CD4-positive, alpha-beta memory T cell (primary cell): ENCODE data around the gene THSD7A. TPM values are rescaled to one million over a fixed set of nuclear protein-coding genes. Genes with fewer than 3 reads are reported as not detected.

ENCODE experiments used
- CTCF ChIA-PET: fragments of 350-600 bp; sonication (Branson Sonifier 250); formaldehyde crosslinking; loops from one replicate; lab custom pipeline; 2021; ENCODE audit warnings: inconsistent platforms; ENCODE audit not compliant: partially characterized antibody; lab: Charles Lee
- POLR2A ChIA-PET: fragments of 350-600 bp; sonication (Branson Sonifier 250); formaldehyde crosslinking; loops from one replicate; lab custom pipeline; 2021; ENCODE audit not compliant: partially characterized antibody; lab: Charles Lee
- DNase-seq, 5 donors: peaks; one replicate each; pipeline versions ENCODE4 v3.0.0 to v3.0.0-alpha.2; 2020 to 2022; ENCODE audit warnings: mixed read lengths in 1 of 5
- H3K27ac ChIP-seq: one replicate; pipeline ENCODE4 v1.7.0; 2013; ENCODE audit warnings: low read depth, low read length
- H3K27me3 ChIP-seq: 2 replicates; pipeline ENCODE4 v1.7.0; 2013; ENCODE audit warnings: mild to moderate bottlenecking, low read length, moderate library complexity; ENCODE audit not compliant: insufficient read depth
- H3K36me3 ChIP-seq: 2 replicates; pipeline ENCODE4 v1.7.0; 2013; ENCODE audit warnings: mild to moderate bottlenecking, low read length, moderate library complexity; ENCODE audit not compliant: insufficient read depth
- H3K4me1 ChIP-seq: 2 replicates; pipeline ENCODE4 v1.7.0; 2013; ENCODE audit warnings: mild to moderate bottlenecking, low read length, moderate library complexity; ENCODE audit not compliant: insufficient read depth
- H3K4me3 ChIP-seq, 2 donors: one replicate each; pipeline ENCODE4 v1.7.0; 2013; ENCODE audit warnings: low read length in 2 of 2, mild to moderate bottlenecking in 1 of 2
- H3K9me3 ChIP-seq, 2 donors: one replicate each; pipeline ENCODE4 v1.7.0; 2013; ENCODE audit warnings: low read length in 2 of 2, control low read depth in 1 of 2; ENCODE audit not compliant: control insufficient read depth in 1 of 2
- H3K27ac Mint-ChIP-seq, 7 donors: one replicate each; pipeline ENCODE4 v1.8.0; 2020 to 2021; ENCODE audit warnings: mixed read lengths in 7 of 7, mild to moderate bottlenecking in 6 of 7, inconsistent platforms in 3 of 7, moderate library complexity in 3 of 7
- H3K27me3 Mint-ChIP-seq, 2 donors: one replicate each; pipeline ENCODE4 v1.8.0; 2020 to 2021; ENCODE audit warnings: mixed read lengths in 2 of 2
- H3K36me3 Mint-ChIP-seq, 2 donors: one replicate each; pipeline ENCODE4 v1.8.0; 2020 to 2021; ENCODE audit warnings: mixed read lengths in 2 of 2, inconsistent platforms in 1 of 2, mild to moderate bottlenecking in 1 of 2
- H3K4me1 Mint-ChIP-seq, 4 donors: one replicate each; pipeline ENCODE4 v1.8.0; 2020 to 2021; ENCODE audit warnings: mixed read lengths in 4 of 4, mild to moderate bottlenecking in 1 of 4
- H3K4me3 Mint-ChIP-seq, 8 donors: one replicate each; pipeline ENCODE4 v1.8.0; 2020 to 2021; ENCODE audit warnings: mixed read lengths in 8 of 8, mild to moderate bottlenecking in 7 of 8, moderate library complexity in 6 of 8, inconsistent platforms in 3 of 8
- H3K9me3 Mint-ChIP-seq, 8 donors: one replicate each; pipeline ENCODE4 v1.8.0; 2020 to 2021; ENCODE audit warnings: mixed read lengths in 8 of 8, mild to moderate bottlenecking in 5 of 8, inconsistent platforms in 3 of 8, moderate library complexity in 1 of 8
- intact Hi-C: fragments of 100-400 bp; cut with micrococcal nuclease; formaldehyde crosslinking; loops from one replicate; pipeline ENCODE4 v1.15.1; 2023
- polyA plus RNA-seq, 2 donors: library from polyadenylated mRNA; unstranded; fragments of 300-500 nt; fragmentation: Illumina TruSeq; gene quantifications; one replicate each; pipeline ENCODE4 v1.2.3, GENCODE V29; 2021
- total RNA-seq, 2 experiments: library from RNA; stranded (reverse); gene quantifications; one replicate each; pipeline ENCODE4 v1.2.3, GENCODE V29; 2021

THSD7A gene
- total and polyA plus RNA-seq, 4 experiments from 2014 or later = not detected

DNA sequence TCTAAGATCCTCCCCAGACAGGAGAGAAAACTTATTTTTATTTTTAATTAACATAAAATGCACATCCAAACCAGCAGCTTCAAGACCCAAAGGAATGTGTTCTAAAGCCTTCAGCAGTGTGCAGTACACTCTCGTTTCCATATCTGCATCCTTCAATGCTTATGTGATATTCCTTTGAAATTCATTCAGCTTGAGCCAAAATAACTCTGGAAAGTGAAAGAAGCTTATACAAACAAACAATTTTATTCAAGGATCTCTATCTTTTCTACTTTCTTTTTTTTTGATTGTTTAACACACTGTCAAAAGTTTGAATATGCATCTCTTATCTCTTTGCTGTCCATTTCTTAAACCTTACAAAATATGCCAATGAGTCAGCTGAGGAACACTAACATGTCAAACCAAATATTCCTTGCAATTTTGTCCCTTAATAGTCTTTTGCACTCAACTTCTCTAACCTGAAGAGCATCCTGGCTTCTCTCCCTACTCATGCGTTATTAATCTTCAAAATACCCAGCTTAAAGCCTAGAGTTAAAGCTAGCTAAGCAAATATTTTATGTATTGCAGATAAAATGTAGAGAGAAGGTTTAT is 124.3 kb downstream of the THSD7A start:
- H3K27ac Mint-ChIP-seq = no peak overlapping the region
- Histone ChIP-seq H3K27ac (no peak overlapping the region), H3K36me3 (no peaks in the 10 kb centered on the region), H3K4me1 (no peaks in the 10 kb centered on the region), H3K9me3 (no peaks in the 10 kb centered on the region), H3K27me3 (no peaks in the 10 kb centered on the region), H3K4me3 (no peak overlapping the region)
- ChIA-PET CTCF (no interaction called here), POLR2A (no interaction called here)
- no peaks in the 10 kb centered on the region for H3K4me1 Mint-ChIP-seq
- no peak overlapping the region for H3K4me3 Mint-ChIP-seq
- no peaks in the 10 kb centered on the region for H3K27me3 Mint-ChIP-seq
- H3K36me3 Mint-ChIP-seq = no peaks in the 10 kb centered on the region
- DNase-seq = no peak
- intact Hi-C loops = no loop called here
- H3K9me3 Mint-ChIP-seq = no peaks in the 10 kb centered on the region

DNA sequence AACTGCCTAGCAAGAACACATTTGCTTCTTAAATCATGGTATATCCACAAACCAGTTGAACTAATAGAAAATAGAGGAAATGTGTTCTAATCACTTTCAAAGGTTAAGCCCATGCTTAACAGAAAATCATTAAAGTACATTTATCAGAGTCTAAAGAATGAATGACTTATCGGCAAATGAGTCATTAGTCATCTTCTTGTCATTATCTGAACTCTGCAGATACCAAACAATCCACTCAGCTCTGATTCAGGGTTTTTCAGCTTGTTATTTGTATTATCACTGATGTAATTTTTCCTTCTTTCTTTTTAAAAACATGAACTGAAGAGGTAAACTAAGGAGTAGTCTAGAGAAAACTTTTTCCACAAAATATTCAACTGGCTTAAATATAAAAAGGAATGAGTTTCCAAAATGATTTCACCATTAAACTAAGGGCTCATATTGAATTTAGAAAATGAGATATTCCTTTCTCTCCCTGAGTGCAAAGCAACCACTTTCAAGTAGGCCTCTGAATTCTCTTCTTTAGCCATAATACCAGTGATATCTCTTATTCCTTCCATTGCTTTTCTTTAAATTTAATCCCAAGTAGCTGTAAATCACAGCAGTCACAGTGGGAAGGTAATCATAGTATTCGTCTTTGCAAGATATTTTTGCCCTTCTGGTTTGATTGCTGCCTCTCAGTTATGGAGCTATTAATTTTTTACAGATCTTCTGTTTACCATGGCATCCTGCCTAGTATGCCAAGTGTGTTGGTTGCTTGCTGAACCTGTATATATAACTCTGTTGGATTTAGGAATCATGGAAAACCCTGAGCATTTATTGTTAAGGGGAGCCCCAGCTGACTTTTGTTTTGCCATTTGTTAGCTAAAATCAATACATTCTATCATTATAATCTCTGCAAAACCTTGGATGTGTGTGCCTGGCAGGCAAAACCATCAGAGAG is 125.1 kb downstream of the THSD7A start:
- no peaks in the 10 kb centered on the region for H3K36me3 Mint-ChIP-seq
- intact Hi-C loops = no loop called here
- Histone ChIP-seq H3K4me1 (no peaks in the 10 kb centered on the region), H3K9me3 (no peaks in the 10 kb centered on the region), H3K4me3 (no peak overlapping the region), H3K36me3 (no peaks in the 10 kb centered on the region), H3K27ac (no peak overlapping the region), H3K27me3 (no peaks in the 10 kb centered on the region)
- no peaks in the 10 kb centered on the region for H3K9me3 Mint-ChIP-seq
- ChIA-PET CTCF (no interaction called here), POLR2A (no interaction called here)
- no peak overlapping the region for H3K27ac Mint-ChIP-seq
- no peaks in the 10 kb centered on the region for H3K4me1 Mint-ChIP-seq
- no peak for DNase-seq
- no peak overlapping the region for H3K4me3 Mint-ChIP-seq
- H3K27me3 Mint-ChIP-seq = no peaks in the 10 kb centered on the region

DNA sequence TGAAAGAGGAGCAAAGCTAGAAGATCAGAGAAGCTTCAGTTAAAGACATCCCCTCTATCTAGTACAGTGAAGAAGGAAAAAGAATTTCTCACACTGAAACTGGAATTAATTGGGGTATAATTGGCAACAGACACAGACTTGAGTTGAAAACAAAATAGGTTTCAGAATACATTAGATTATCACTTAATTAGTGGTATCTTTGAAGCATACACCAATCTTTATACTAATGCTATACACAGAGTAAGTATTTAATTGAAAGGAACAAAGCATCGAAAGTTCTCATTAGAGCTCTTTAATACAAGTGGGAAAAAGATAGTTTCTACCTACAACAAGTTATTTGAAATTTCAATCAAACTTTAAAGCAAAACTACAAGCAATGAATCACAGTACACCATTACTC is 128.2 kb downstream of the THSD7A start:
- CTCF ChIA-PET = no interaction called here
- Histone ChIP-seq H3K4me1 (no peaks in the 10 kb centered on the region), H3K9me3 (no peaks in the 10 kb centered on the region), H3K4me3 (no peak overlapping the region), H3K27me3 (no peaks in the 10 kb centered on the region), H3K36me3 (no peaks in the 10 kb centered on the region), H3K27ac (no peak overlapping the region)
- no peaks in the 10 kb centered on the region for H3K36me3 Mint-ChIP-seq
- DNase-seq = no peak
- H3K27ac Mint-ChIP-seq = no peak overlapping the region
- H3K9me3 Mint-ChIP-seq = no peaks in the 10 kb centered on the region
- H3K27me3 Mint-ChIP-seq = no peaks in the 10 kb centered on the region
- POLR2A ChIA-PET = no interaction called here
- no peaks in the 10 kb centered on the region for H3K4me1 Mint-ChIP-seq
- H3K4me3 Mint-ChIP-seq = no peak overlapping the region
- intact Hi-C loops = no loop called here

GRCh38 chr7:11702938-11703337 is 129.1 kb downstream of the THSD7A start:
- POLR2A ChIA-PET = no interaction called here

DNA sequence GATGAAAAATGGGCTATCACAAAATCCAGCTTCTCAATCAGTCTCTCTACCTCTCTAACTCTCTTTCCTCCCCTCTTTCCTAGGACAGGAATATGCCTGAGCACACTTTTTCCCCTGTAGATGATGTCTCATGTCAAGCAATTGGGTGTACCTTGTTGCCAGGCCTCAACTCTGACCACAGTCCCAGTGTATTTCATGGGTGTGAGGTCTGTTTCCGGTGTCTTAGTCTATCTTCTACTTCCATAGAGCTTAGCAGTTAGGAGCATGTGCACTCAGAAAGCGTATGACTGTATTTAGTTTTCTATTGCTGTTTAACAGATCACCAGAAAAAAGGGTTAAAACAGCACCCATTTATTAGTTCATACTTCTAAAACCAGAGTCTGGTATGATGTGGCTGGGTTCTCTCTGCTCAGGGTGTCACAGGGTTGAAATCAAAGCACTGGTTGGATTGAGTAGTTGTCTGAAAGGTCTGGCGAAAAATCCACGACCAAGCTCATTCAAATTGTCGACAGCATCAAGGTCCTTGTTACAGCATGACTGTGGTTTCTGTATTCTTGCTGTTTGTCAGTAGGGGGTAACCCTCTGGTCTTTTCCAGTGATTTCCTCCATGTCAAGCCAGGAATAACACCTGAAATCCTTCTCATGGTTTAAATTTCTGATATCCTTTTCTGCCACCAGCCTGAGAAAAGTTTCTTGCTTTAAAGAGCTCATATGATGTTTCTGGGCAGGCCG is 130.0 kb downstream of the THSD7A start:
- no peak overlapping the region for H3K27ac ChIP-seq
- no peak for DNase-seq
- no peak overlapping the region for H3K27ac Mint-ChIP-seq
- no peaks in the 10 kb centered on the region for H3K9me3 Mint-ChIP-seq
- H3K4me3 Mint-ChIP-seq = no peak overlapping the region
- ChIA-PET POLR2A (no interaction called here), CTCF (no interaction called here)
- no peaks in the 10 kb centered on the region for H3K4me1 ChIP-seq
- intact Hi-C loops = no loop called here
- no peaks in the 10 kb centered on the region for H3K9me3 ChIP-seq
- H3K27me3 Mint-ChIP-seq = no peaks in the 10 kb centered on the region
- H3K4me3 ChIP-seq = no peak overlapping the region
- no peaks in the 10 kb centered on the region for H3K36me3 ChIP-seq
- no peaks in the 10 kb centered on the region for H3K27me3 ChIP-seq
- no peaks in the 10 kb centered on the region for H3K36me3 Mint-ChIP-seq
- H3K4me1 Mint-ChIP-seq = no peaks in the 10 kb centered on the region

More at GRCh38 chr7:11702938-11703337, 129.1 kb downstream of the THSD7A start:
- no peaks in the 10 kb centered on the region for H3K36me3 Mint-ChIP-seq
- Histone ChIP-seq H3K4me1 (no peaks in the 10 kb centered on the region), H3K4me3 (no peak overlapping the region), H3K9me3 (no peaks in the 10 kb centered on the region), H3K27ac (no peak overlapping the region), H3K27me3 (no peaks in the 10 kb centered on the region), H3K36me3 (no peaks in the 10 kb centered on the region)
- H3K4me1 Mint-ChIP-seq = no peaks in the 10 kb centered on the region
- CTCF ChIA-PET = no interaction called here
- no peaks in the 10 kb centered on the region for H3K27me3 Mint-ChIP-seq
- H3K27ac Mint-ChIP-seq = no peak overlapping the region
- intact Hi-C loops = no loop called here
- H3K9me3 Mint-ChIP-seq = no peaks in the 10 kb centered on the region
- H3K4me3 Mint-ChIP-seq = no peak overlapping the region
- DNase-seq = no peak

GRCh38 chr7:11699666-11700065 is 132.3 kb downstream of the THSD7A start:
- no peak overlapping the region for H3K4me3 Mint-ChIP-seq
- no peaks in the 10 kb centered on the region for H3K9me3 ChIP-seq
- ChIA-PET CTCF (no interaction called here), POLR2A (no interaction called here)
- H3K27me3 Mint-ChIP-seq = no peaks in the 10 kb centered on the region
- H3K4me3 ChIP-seq = no peak overlapping the region
- H3K27me3 ChIP-seq = no peaks in the 10 kb centered on the region
- H3K36me3 ChIP-seq = no peaks in the 10 kb centered on the region
- H3K4me1 ChIP-seq = no peaks in the 10 kb centered on the region
- no peaks in the 10 kb centered on the region for H3K4me1 Mint-ChIP-seq
- DNase-seq = no peak
- H3K27ac ChIP-seq = no peak overlapping the region
- no peak overlapping the region for H3K27ac Mint-ChIP-seq
- peaks cover 0 to 1% (median 0%) of the 10 kb centered on the region in 8 donors for H3K9me3 Mint-ChIP-seq
- no peaks in the 10 kb centered on the region for H3K36me3 Mint-ChIP-seq
- intact Hi-C loops = no loop called here

DNA sequence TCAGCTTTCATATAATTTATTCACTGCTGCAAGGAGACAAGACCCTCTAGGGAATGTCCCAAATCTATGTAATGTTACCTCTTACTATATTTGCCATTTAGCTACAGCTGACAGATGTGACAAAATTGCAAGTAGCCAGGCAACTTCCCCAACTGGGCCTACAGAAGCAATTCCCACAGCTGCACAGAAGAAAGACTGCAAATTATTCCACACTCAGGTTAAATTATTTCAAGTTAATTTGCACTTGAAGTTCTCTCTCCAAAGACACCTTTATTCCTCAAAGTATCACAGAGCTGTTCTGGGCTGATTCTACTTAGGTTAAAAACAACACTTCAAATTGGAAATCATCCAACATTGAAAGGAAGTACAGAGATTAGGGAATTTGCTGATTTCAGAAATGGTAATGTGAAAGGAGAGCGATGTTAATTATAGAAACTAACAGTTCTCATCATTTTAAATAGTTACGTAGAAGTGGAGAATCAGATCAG is 133.6 kb downstream of the THSD7A start:
- H3K9me3 Mint-ChIP-seq = peaks cover 0 to 1% (median 0%) of the 10 kb centered on the region in 8 donors
- H3K4me1 ChIP-seq = no peaks in the 10 kb centered on the region
- H3K27ac ChIP-seq = no peak overlapping the region
- no peak overlapping the region for H3K4me3 ChIP-seq
- POLR2A ChIA-PET = no interaction called here
- H3K4me1 Mint-ChIP-seq = no peaks in the 10 kb centered on the region
- no peaks in the 10 kb centered on the region for H3K9me3 ChIP-seq
- no peaks in the 10 kb centered on the region for H3K36me3 Mint-ChIP-seq
- DNase-seq = no peak
- no peaks in the 10 kb centered on the region for H3K27me3 Mint-ChIP-seq
- CTCF ChIA-PET = no interaction called here
- no peaks in the 10 kb centered on the region for H3K27me3 ChIP-seq
- intact Hi-C loops = no loop called here
- no peaks in the 10 kb centered on the region for H3K36me3 ChIP-seq
- H3K4me3 Mint-ChIP-seq = no peak overlapping the region
- no peak overlapping the region for H3K27ac Mint-ChIP-seq
